ENCODE results near the gene MBNL1.

The MBNL1 gene

GRCh38 chr3:152398495-152398894 is 129.8 kb downstream of the MBNL1 start:
- no peak for TF ChIP-seq CTCF (IDR thresholded peaks at IDR 0.05; ENCODE audit: borderline replicate concordance, control extremely low read depth, extremely low read depth, insufficient read depth, missing control alignments)
- in situ Hi-C loops (cut with MboI; ENCODE audit: low sequenced_read_pairs, unreplicated experiment), result no loop called here
- DNase-seq (ENCODE audit: low spot score), result no peak

- in situ Hi-C loops (cut with MboI; ENCODE audit: low sequenced_read_pairs, unreplicated experiment), result no loop called here
- no peak for DNase-seq (ENCODE audit: low spot score)
- no peak for TF ChIP-seq CTCF (IDR thresholded peaks at IDR 0.05; ENCODE audit: borderline replicate concordance, control extremely low read depth, extremely low read depth, insufficient read depth, missing control alignments)
These were observed 130.6 kb downstream of the MBNL1 start for GRCh38 chr3:152399374-152399773.

GRCh38 chr3:152400887-152401286 is 132.2 kb downstream of the MBNL1 start:
- no peak for DNase-seq (ENCODE audit: low spot score)
- in situ Hi-C loops (cut with MboI; ENCODE audit: low sequenced_read_pairs, unreplicated experiment), result no loop called here
- TF ChIP-seq CTCF (IDR thresholded peaks at IDR 0.05; ENCODE audit: borderline replicate concordance, control extremely low read depth, extremely low read depth, insufficient read depth, missing control alignments), result no peak

- no peak for TF ChIP-seq CTCF (IDR thresholded peaks at IDR 0.05; ENCODE audit: borderline replicate concordance, control extremely low read depth, extremely low read depth, insufficient read depth, missing control alignments)
- no peak for DNase-seq (ENCODE audit: low spot score)
- in situ Hi-C loops (cut with MboI; ENCODE audit: low sequenced_read_pairs, unreplicated experiment), result no loop called here
These were observed 134.1 kb downstream of the MBNL1 start for GRCh38 chr3:152402695-152403451.

- in situ Hi-C loops (cut with MboI; ENCODE audit: low sequenced_read_pairs, unreplicated experiment), result no loop called here
- DNase-seq (ENCODE audit: low spot score), result no peak
- no peak for TF ChIP-seq CTCF (IDR thresholded peaks at IDR 0.05; ENCODE audit: borderline replicate concordance, control extremely low read depth, extremely low read depth, insufficient read depth, missing control alignments)
These were observed 134.9 kb downstream of the MBNL1 start for GRCh38 chr3:152403632-152404066.

- no peak for TF ChIP-seq CTCF (IDR thresholded peaks at IDR 0.05; ENCODE audit: borderline replicate concordance, control extremely low read depth, extremely low read depth, insufficient read depth, missing control alignments)
- DNase-seq (ENCODE audit: low spot score), result no peak
- in situ Hi-C loops (cut with MboI; ENCODE audit: low sequenced_read_pairs, unreplicated experiment), result no loop called here
These were observed 136.2 kb downstream of the MBNL1 start for GRCh38 chr3:152404976-152405375.

All from GM13976 (cell line).